GM12892 (cell line): ENCODE data around the gene SORBS1.

Experiments
- POLR2A ChIP-seq: IDR thresholded peaks from 2 replicates; pipeline ENCODE4 v1.6.1; 2011; ENCODE audit warnings: low read depth, low read length, control low read depth
- POLR2AphosphoS5 ChIP-seq: IDR thresholded peaks from 2 replicates; pipeline ENCODE4 v1.6.1; 2011; ENCODE audit warnings: low read depth, low read length, control low read depth

GRCh38 chr10:95520617-95521016, 40.6 kb downstream of the SORBS1 start:
- TF ChIP-seq POLR2A, result no peak
- TF ChIP-seq POLR2AphosphoS5, result no peak
